Left ventricle myocardium inferior (tissue), 1 donor: ENCODE results near the gene RBPJ. TPM values are rescaled to one million over a fixed set of nuclear protein-coding genes. Genes with fewer than 3 reads are reported as not detected.

ENCODE experiments used
- DNase-seq: peaks from one replicate; pipeline ENCODE4 v3.0.0-alpha.2; 2020
- H3K27ac ChIP-seq: fragments of 200-600 bp; replicated peaks from 2 replicates; pipeline ENCODE4 v1.8.0; 2021
- H3K27me3 ChIP-seq: fragments of 200-600 bp; 2 replicates; pipeline ENCODE4 v1.8.0; 2021; ENCODE audit warnings: low read depth
- H3K36me3 ChIP-seq: fragments of 200-600 bp; 2 replicates; pipeline ENCODE4 v1.8.0; 2021
- H3K4me1 ChIP-seq: fragments of 200-600 bp; 2 replicates; pipeline ENCODE4 v1.8.0; 2021
- H3K4me3 ChIP-seq: fragments of 200-600 bp; 2 replicates; pipeline ENCODE4 v1.8.0; 2021; ENCODE audit warnings: mild to moderate bottlenecking, moderate library complexity
- H3K9me3 ChIP-seq: fragments of 200-600 bp; replicated peaks from 2 replicates; pipeline ENCODE4 v1.8.0; 2021
- intact Hi-C: fragments of 100-400 bp; cut with micrococcal nuclease; formaldehyde crosslinking; loops from one replicate; pipeline ENCODE4 v1.11.0; 2022
- total RNA-seq: library from RNA; stranded (reverse); fragmentation: NEBNext Ultra II Directional; extraction: Animal tissue kit (Norgen Biotek cat#: 25700); gene quantifications from one replicate; pipeline ENCODE4 v1.2.1, GENCODE V29; 2021
- TF ChIP-seq, protein P1 (sequence below): fragments of 200-600 bp; IDR thresholded peaks from 2 replicates; pipeline ENCODE4 v1.8.0; 2021; ENCODE audit warnings: antibody characterized with exemption, mild to moderate bottlenecking, borderline replicate concordance
- donor health status: DM: no; HTN: yes; CAD: no; lungs with severe emphysema.

RBPJ gene
- total RNA-seq, 1 donor from 2014 or later, result 36.5 TPM

DNA sequence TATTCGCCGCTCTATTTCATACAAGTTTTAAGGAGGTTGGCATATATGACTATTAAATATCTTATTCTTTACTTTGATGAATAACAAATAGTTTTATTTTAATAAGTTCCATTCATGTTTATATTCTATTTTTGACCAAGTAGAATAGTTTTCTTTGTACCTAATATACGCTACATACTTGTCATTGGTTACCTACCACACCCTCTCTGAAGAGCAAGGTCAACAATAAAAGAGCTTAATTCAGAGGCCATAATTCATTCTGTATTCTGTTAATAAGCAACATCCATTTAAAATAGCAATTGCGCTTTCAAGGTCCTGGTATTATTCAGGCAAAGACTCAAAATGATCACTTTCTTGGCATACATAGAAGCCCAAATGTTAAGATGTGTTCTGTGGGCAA is 24.3 kb upstream of the RBPJ start:
- TF ChIP-seq, protein P1, sequence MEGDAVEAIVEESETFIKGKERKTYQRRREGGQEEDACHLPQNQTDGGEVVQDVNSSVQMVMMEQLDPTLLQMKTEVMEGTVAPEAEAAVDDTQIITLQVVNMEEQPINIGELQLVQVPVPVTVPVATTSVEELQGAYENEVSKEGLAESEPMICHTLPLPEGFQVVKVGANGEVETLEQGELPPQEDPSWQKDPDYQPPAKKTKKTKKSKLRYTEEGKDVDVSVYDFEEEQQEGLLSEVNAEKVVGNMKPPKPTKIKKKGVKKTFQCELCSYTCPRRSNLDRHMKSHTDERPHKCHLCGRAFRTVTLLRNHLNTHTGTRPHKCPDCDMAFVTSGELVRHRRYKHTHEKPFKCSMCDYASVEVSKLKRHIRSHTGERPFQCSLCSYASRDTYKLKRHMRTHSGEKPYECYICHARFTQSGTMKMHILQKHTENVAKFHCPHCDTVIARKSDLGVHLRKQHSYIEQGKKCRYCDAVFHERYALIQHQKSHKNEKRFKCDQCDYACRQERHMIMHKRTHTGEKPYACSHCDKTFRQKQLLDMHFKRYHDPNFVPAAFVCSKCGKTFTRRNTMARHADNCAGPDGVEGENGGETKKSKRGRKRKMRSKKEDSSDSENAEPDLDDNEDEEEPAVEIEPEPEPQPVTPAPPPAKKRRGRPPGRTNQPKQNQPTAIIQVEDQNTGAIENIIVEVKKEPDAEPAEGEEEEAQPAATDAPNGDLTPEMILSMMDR, result no peak
- no peaks in the 10 kb centered on the region for H3K9me3 ChIP-seq
- no peak overlapping the region for H3K4me3 ChIP-seq
- H3K27me3 ChIP-seq, result peaks cover 4% of the 10 kb centered on the region
- intact Hi-C loops, result loop anchor here (10.0 kb wide), 1 partner anchor 212 kb away; no protein-coding TSS in a partner anchor
- no peaks in the 10 kb centered on the region for H3K36me3 ChIP-seq
- H3K27ac ChIP-seq, result no peak overlapping the region
- no peaks in the 10 kb centered on the region for H3K4me1 ChIP-seq
- no peak for DNase-seq

DNA sequence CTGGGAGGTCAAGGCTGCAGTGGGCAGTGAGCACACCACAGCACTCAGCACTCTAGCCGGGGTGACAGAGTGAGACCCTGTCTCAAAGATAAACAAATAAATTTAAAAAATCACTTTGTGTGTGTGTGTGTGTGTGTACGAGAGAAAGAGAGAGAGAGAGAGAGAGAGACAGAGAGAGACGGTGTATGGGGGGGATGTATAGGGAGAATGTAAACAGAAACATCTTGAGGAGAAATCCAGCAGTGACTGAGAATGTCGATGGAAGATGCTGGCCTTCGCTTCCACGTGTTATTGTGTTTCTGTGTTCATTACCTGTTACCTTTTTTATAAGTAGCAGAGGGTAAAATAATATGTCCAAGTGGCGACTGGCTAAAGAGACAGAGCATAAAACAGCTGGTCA is 23.6 kb upstream of the RBPJ start:
- Histone ChIP-seq H3K27ac (no peak overlapping the region), H3K36me3 (no peaks in the 10 kb centered on the region), H3K4me3 (no peak overlapping the region), H3K9me3 (no peaks in the 10 kb centered on the region), H3K27me3 (peaks cover 4% of the 10 kb centered on the region), H3K4me1 (no peaks in the 10 kb centered on the region)
- intact Hi-C loops, result loop anchor here (10.0 kb wide), 1 partner anchor 212 kb away; no protein-coding TSS in a partner anchor
- no peak for DNase-seq
- TF ChIP-seq, protein P1, result no peak

DNA sequence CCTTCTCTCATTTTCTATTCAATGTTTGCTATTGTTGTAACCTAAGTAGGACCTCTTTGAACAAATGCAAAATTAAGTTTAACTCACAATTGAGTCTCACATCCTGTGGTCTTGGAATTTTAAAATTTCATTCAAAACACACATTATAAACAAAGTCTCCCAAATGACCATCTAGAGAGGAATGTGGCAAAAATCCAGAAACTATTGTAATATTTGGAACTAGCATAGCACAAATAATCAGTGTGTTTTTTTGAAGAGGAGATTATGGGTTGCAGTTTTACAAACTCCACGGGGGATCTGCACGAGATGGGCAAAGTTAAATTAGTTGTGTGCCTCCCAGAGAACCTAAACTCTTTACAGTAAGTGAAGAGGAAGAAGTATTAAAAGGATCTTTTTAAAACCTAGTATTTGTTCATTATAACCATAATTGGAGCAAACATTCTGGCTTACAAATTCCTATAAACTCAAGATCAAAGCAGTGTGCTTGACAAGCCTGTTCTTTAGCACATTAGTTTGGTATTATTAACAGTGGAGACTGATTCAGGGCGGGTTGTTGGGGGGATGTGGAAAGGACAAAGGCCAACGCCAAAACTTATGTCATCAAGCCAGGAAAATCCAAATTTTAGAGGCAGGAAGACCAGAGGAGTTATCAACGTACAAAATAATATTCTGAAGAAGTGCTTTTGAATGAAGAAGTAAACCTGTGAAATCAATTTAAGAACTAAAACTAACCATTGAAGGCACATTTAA is 22.4 kb upstream of the RBPJ start:
- H3K4me1 ChIP-seq, result no peaks in the 10 kb centered on the region
- no peaks in the 10 kb centered on the region for H3K9me3 ChIP-seq
- intact Hi-C loops, result loop anchor here (10.0 kb wide), 1 partner anchor 214 kb away; no protein-coding TSS in a partner anchor
- no peak for DNase-seq
- H3K4me3 ChIP-seq, result no peak overlapping the region
- H3K36me3 ChIP-seq, result no peaks in the 10 kb centered on the region
- H3K27me3 ChIP-seq, result peaks cover 4% of the 10 kb centered on the region
- H3K27ac ChIP-seq, result no peak overlapping the region
- TF ChIP-seq, protein P1, result no peak

DNA sequence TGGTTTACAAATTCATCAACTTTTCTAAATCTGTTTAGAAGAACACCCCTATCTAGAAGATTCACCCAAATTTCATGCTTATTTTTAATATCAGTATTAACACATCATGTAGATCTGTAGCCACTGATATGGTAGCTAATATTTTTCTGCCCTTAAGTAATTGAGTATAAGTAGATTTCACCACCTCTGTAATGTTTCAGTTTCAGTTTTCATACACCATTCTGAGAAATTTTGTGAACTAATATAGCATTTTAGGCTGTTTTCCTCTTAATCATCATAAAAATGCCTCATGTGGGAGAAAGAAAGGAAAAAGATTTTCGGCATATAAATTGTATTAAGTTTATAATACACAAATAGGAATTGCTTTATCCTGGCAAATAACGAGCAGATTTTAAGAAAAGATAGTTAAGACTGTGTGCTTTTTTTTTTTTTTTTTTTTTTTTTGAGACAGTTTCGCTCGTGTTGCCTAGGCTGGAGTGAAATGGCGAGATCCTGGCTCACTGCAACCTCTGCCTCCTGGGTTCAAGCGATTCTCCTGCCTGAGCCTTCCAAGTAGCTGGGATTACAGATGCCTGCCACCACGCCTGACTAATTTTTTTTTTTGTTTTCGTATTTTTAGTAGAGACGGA is 21.4 kb upstream of the RBPJ start:
- intact Hi-C loops, result loop anchor here (10.0 kb wide), 1 partner anchor 215 kb away; no protein-coding TSS in a partner anchor
- Histone ChIP-seq H3K36me3 (no peaks in the 10 kb centered on the region), H3K27me3 (no peaks in the 10 kb centered on the region), H3K4me1 (no peaks in the 10 kb centered on the region), H3K27ac (no peak overlapping the region), H3K9me3 (no peaks in the 10 kb centered on the region), H3K4me3 (no peak overlapping the region)
- DNase-seq, result no peak
- TF ChIP-seq, protein P1, result no peak

DNA sequence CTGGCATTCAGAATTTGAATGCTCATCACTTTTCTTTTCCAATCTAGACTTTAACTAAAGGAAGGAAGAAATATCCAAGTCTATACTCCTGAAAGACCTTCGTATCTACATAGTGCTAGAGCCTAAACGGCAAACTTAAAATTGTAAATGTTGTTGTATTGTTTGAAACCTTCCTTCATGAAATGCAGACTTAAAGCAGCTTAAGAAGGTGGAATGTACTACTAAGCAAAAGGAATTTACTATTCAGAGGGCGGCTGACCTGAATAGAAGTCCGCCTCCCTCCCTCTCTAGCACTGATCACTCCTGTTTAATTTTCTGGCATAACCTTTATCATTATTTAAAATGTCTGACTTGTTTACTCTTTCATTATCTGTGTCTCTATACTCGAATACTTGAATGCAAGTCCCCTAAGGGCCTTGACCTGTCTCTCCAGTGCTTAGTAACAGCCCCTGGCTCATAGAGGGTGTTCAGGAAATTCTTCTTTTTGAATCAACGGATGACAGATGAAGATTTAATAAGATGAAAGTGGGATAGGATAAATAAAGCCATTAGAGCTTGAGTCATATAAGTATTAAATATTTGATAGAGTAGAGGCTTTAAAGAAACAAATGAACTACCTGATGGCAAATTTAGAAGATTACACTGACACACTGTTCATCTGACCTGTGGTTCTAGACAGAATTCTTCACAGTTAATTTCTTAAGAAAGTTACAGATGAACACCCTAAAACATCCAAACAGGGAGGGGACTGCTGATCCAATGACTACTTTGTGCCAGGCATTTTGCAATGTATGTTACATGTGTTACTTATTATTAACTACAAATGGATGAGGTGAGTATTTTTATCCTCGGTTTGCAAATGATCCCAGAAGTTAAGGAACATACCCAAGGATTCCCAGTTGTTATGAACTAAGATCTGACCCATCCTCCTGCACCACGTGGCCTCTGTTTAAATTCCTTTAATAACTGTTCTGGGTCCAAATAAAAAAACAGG is 20.2 kb upstream of the RBPJ start:
- Histone ChIP-seq H3K4me3 (no peak overlapping the region), H3K36me3 (no peaks in the 10 kb centered on the region), H3K27me3 (no peaks in the 10 kb centered on the region), H3K4me1 (no peaks in the 10 kb centered on the region), H3K27ac (no peak overlapping the region), H3K9me3 (no peaks in the 10 kb centered on the region)
- DNase-seq, result no peak
- TF ChIP-seq, protein P1, result no peak
- intact Hi-C loops, result no loop called here
